GM12892 (cell line): ENCODE data around the gene ADAMTS15.

Source experiments
- POLR2A ChIP-seq: IDR thresholded peaks from 2 replicates; pipeline ENCODE4 v1.6.1; 2011; ENCODE audit warnings: low read depth, low read length, control low read depth
- POLR2AphosphoS5 ChIP-seq: IDR thresholded peaks from 2 replicates; pipeline ENCODE4 v1.6.1; 2011; ENCODE audit warnings: low read depth, low read length, control low read depth

DNA sequence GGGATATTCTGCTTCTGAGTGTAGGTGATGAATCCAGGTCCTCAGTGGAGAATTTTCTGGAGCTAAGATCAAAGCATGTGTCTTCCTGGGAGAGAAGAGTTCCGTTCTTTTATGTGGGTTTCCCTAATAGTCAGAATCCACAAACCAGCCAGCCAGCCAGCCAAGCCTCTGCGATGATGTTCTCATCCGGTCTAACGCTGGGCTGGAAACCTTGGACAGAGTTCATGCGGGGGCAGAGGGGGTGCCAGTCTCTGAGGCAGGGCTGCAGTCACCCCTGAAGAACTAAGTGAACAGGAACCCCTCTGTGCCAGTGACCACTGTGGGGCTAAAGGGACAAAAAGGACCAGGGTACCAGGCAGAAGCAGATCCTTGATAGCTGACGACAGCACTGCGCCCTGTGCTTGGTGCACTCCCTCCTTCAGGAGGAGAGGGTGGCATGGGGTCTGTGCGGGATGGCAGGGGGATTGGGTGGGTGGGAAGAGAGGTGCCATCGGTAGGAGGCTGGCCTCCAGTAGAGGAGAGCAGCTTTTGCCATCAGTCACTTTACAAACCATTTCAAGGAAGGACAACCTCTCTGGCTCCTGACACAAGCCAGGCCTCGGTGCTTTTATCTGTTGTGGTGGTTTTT, 27.1 kb downstream of the ADAMTS15 start:
- no peak for TF ChIP-seq POLR2A
- TF ChIP-seq POLR2AphosphoS5, result no peak
